GM10847 (cell line): ENCODE data around the gene PHF5A.

ENCODE experiments used
- POLR2A ChIP-seq: IDR thresholded peaks from 2 replicates; pipeline ENCODE4 v1.6.1; 2011; ENCODE audit not compliant: insufficient read length; ENCODE audit errors: extremely low read depth

Gene PHF5A

GRCh38 chr22:41478473-41478872 lies 10.0 kb upstream of the PHF5A start:
- no peak for TF ChIP-seq POLR2A

DNA sequence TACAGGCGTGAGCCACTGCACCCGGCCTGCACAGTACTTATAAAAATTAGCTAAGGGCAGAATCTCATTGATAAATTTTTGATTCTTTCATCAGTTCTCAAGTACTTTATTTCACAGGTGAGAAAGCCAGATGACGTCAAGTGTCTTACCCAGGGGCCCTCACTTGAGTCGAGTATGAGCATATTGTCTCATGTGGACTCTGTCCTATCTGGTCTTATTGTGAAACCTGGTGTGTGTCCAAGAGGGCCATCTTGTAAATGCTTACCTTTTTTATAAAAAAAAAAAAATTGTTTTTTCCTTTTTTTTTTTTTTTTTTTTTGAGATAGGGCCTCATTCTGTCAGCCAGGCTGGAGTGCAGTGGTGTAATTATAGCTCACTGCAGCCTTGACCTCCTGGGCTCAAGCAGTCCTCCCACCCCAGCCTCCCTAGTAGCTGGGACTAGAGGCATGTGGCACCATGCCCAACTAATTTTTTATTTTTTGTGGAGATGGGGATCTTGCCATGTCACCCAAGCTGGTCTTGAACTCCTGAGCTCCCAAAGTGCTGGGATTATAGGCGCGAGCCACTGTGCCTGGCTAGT lies 6.5 kb upstream of the PHF5A start:
- TF ChIP-seq POLR2A = no peak

- TF ChIP-seq POLR2A = no peak
Observed at GRCh38 chr22:41471568-41471967, 3.1 kb upstream of the PHF5A start.

DNA sequence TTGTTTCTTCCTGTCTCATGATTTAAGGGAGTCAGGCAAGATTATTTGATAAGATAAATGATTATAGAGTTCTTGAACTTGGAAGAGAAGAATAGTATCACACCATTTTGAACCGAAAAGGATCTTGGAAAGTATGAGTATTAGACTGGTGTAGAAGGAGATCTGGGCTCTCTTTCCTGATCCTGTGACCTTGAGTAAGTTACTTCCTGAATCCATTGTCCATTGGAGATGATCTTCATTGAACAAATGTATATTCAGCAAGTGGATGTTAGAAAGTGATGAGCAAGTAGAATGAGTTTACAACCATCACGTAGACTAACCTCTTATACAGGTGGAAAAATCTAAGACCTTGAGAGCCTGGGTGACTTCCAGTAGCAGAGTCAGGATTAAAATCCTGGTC lies 2.4 kb upstream of the PHF5A start:
- no peak for TF ChIP-seq POLR2A

- no peak for TF ChIP-seq POLR2A
Observed at GRCh38 chr22:41469218-41469851, 843 bp upstream of the PHF5A start.

GRCh38 chr22:41461901-41462300 lies 6.6 kb downstream of the PHF5A start:
- TF ChIP-seq POLR2A = no peak

- TF ChIP-seq POLR2A = no peak
Observed at GRCh38 chr22:41459431-41459830, 9.1 kb downstream of the PHF5A start.

GRCh38 chr22:41458161-41458728 lies 10.2 kb downstream of the PHF5A start:
- no peak for TF ChIP-seq POLR2A

GRCh38 chr22:41448189-41448808 lies 20.2 kb downstream of the PHF5A start:
- TF ChIP-seq POLR2A = peak; percentile 40

- no peak for TF ChIP-seq POLR2A
Observed at GRCh38 chr22:41447435-41448188, 20.9 kb downstream of the PHF5A start.

GRCh38 chr22:41446639-41447434 lies 21.7 kb downstream of the PHF5A start, which contains the start of gene TOB2:
TOB2 (minus strand) TSS chr22:41446801; CDS start chr22:41437345, 9,456 bp downstream.
- peak; percentile 99 for TF ChIP-seq POLR2A

- no peak for TF ChIP-seq POLR2A
Observed at GRCh38 chr22:41446057-41446501, 22.4 kb downstream of the PHF5A start.

GRCh38 chr22:41445129-41446056 lies 23.1 kb downstream of the PHF5A start:
- TF ChIP-seq POLR2A = no peak
